GM12878 (cell line): Measurements from ENCODE around the gene USF3.

Experiments used
- BRCA1 ChIP-seq: IDR thresholded peaks from 2 replicates; pipeline ENCODE4 v1.6.1; 2011; ENCODE audit warnings: low read depth, low read length, improper control_type of control experiment
- CREB1 ChIP-seq: IDR thresholded peaks from 2 replicates; pipeline ENCODE4 v1.6.1; 2012; ENCODE audit warnings: low read depth, mild to moderate bottlenecking, inconsistent platforms
- CTCF ChIP-seq, 3 experiments: IDR thresholded peaks in 2 of 3; conservative IDR thresholded peaks in 1 of 3; 2 replicates each; pipeline ENCODE4 v1.5.1; 2011; ENCODE audit warnings: low read depth in 3 of 3, low read length in 3 of 3, mild to moderate bottlenecking in 3 of 3, control low read depth in 2 of 3, moderate library complexity in 2 of 3, inconsistent platforms in 1 of 3, mixed read lengths in 1 of 3; ENCODE audit not compliant: control insufficient read depth in 2 of 3, insufficient read depth in 1 of 3; ENCODE audit errors: extremely low read depth in 1 of 3
- IRF3 ChIP-seq: fragments of 450-650 bp; IDR thresholded peaks from 2 replicates; pipeline ENCODE4 v1.6.1; 2014; ENCODE audit warnings: mild to moderate bottlenecking
- MYC ChIP-seq: IDR thresholded peaks from 2 replicates; pipeline ENCODE4 v1.6.1; 2011; ENCODE audit warnings: mild to moderate bottlenecking, low read length, moderate library complexity, inconsistent platforms; ENCODE audit not compliant: insufficient read depth, insufficient replicate concordance, insufficient read length, severe bottlenecking
- PKNOX1 ChIP-seq: fragments of 450-650 bp; IDR thresholded peaks from 2 replicates; pipeline ENCODE4 v1.6.1; 2016; ENCODE audit warnings: mild to moderate bottlenecking
- TAF1 ChIP-seq: IDR thresholded peaks from 2 replicates; pipeline ENCODE4 v1.6.1; 2011; ENCODE audit warnings: mild to moderate bottlenecking, low read depth, low read length, borderline replicate concordance

- TF ChIP-seq IRF3 (no peak), PKNOX1 (no peak), BRCA1 (no peak), CREB1 (no peak), TAF1 (no peak), MYC (no peak), CTCF (IDR thresholded peaks at IDR 0.05 in 2 of 3, conservative IDR thresholded peaks at IDR 0.05 in 1 of 3; ENCODE audit: control insufficient read depth in 2 of 3, extremely low read depth in 1 of 3, insufficient read depth in 1 of 3, low read depth in 3 of 3, low read length in 3 of 3) (no peak)
These were observed 58.7 kb downstream of the USF3 start for GRCh38 chr3:113637756-113638155.
